HG02642 (cell line): ENCODE data around the gene NT5DC3.
"Not testable (repeated sequence)": the region's sequence is repeated elsewhere in the genome, so short reads cannot be mapped to it uniquely, and the experiment has no call there.

Experiments
- ATAC-seq: cut with Tn5 transposase; IDR thresholded peaks from one replicate; pipeline ENCODE4 v1.9.1; 2021; ENCODE audit warnings: mild to moderate bottlenecking; ENCODE audit not compliant: unreplicated experiment, poor library complexity

Gene NT5DC3

DNA sequence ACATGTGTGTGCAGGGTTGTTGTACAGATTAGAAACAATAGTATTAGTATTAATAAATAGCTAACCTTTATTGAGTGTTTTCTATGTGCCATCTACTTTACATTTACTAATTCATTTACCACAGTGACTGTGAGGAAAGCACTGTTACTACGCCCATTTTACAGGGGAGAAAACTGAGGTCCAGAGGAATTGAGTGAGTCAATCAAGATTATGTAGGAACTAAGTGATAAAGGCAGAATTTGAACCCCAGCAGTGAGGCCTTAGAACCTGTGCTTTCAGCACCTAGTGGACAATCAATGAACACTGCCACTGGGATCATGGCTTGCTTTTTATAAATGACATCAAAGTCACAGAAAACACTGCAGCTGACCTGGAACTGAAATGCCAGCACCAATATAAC lies 28.2 kb downstream of the NT5DC3 start:
- ATAC-seq, result no peak

DNA sequence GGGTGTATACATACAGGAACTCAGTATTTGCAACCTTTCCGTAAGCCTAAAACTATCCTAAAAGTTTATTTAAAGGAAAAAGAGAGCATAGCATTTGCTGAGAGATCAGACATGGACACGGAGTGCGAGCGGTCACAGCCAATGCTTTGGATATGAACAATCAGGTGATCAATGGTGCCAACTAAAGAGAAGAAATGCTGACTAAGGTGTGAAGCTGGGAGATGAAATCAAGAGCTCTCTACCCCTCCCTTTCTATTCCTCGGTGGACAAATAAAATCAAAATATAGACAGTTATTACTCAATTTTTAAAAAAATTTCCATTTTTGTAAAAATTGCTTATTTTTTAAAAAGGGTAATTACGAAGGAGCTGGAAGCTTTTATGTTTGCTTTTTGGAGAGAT lies 29.2 kb downstream of the NT5DC3 start:
- ATAC-seq, result no peak

GRCh38 chr12:103810111-103810510 lies 30.9 kb downstream of the NT5DC3 start:
- ATAC-seq, result no peak

- not testable (repeated sequence) for ATAC-seq
Observed at GRCh38 chr12:103809639-103810038, 31.4 kb downstream of the NT5DC3 start.

GRCh38 chr12:103809154-103809553 lies 31.9 kb downstream of the NT5DC3 start:
- no peak for ATAC-seq

DNA sequence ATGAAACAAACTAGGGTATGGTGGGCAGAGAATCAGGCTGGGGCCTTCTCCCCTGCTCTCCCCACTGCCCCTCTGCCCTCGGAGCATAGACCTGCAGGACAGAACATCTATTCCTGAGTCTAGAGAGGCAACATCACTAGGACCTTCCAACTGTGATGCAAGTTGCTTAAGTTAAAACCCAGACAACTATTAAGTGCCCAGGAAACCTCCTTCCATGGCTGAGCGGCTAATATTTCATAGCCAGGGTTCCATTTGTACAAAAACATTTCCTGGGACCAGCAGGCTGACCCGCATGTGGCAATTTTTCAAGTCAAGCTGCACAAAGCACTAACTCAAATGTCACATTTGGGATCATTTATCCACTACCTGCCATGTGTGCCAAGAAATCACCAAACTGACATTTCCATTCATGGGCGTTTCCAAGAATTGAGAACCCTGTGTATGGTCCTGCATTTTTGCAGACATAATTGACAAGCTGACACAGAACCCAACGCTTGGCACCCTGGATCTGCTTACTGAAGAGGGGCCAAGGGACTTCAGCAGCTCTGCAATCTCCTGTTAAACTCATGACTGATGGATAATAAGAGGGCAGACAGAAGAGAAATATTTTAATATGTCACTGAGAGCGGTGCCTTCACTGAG lies 32.7 kb downstream of the NT5DC3 start:
- ATAC-seq, result no peak

DNA sequence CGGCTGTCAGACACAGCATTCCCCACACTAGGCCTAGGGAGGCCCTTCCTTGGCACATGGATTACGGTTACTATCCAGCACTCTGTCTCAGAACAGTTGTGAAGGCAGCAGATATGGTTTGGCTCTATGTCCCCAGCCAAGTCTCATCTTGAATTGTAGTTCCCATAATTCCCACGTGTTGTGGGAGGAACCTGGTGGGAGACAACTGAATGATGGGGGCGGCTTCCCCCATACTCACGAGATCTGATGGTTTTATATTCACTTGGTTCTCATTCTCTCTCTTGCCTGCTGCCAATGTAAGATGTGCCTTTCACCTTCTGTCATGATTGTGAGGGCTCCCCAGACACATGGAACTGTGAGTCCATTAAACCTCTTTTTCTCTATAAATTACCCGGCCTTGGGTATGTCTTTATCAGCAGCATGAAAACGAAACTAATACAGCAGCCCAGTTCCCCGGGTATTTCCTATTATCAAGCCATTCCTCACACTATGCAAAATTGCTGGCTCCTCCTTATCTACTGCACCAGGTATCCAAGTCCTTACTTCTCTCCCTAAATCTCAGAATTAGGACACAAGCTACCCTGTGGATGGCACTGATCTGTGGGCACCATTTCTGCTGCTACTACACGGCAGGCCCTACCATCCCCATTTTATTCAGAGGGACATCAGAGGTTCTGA lies 33.3 kb downstream of the NT5DC3 start:
- ATAC-seq, result no peak

DNA sequence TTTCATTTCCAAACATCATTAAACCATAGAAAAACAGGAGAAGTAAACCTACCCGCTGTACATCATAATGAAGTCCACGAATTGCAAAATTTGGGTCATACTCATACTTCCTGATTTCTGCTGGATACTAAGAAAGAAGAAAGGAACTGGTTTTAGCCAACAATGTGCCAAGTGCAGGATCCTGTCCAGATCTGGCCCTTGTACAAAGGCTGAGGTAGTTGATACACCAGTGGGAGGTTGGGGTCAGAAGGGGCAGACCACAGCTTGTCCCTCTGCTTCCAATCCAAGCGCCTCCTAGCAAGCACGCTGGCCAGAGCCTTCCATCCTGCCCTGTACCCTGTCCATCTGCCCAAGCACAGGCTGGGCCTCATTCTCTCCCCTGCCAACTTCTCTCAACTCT lies 34.2 kb downstream of the NT5DC3 start:
- no peak for ATAC-seq

GRCh38 chr12:103805655-103806360 lies 35.2 kb downstream of the NT5DC3 start:
- ATAC-seq, result no peak

- ATAC-seq, result no peak
Observed at GRCh38 chr12:103803847-103804246, 37.2 kb downstream of the NT5DC3 start.

- no peak for ATAC-seq
Observed at GRCh38 chr12:103802586-103802886, 38.5 kb downstream of the NT5DC3 start.

DNA sequence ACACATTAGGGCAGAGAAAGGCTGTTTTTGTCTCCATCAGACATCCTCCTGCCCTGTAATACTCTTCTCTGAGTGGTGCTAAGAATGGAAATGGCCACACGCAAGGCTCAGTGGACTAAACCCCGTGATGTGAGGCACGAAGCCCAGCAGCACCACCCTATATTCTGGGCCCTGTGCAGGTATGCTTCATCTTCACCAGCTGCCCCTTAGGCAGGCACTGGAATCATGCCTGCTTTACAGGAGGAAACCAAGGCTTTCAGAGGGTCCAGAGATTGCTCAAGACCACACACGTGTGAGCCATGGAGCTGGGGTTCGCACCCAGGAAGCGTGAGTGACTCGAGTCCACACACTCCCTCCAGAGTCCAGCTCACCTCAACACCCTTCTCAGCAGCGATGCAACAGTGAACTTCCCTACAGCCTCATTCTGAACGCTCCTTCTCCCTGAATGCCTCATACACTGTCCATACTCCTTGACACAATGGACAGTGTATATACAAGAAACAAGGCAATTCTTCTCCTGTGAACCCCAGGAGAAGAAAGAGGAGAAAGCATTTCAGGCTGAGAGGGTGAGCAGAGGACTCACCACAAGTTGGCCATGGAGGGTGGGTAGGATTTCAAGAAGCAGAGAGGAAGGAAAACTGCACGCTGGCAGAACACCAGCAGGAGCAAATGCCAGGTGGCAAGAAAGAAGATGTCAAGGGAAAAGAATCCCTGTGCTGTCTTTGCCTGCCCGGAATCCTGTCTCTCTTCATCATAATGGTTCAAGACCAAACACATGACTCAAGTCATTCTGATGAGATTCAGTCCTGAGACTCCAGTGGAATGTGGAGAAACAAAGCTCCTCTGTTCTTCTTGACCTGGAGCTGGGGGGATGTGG lies 39.1 kb downstream of the NT5DC3 start:
- ATAC-seq, result no peak

DNA sequence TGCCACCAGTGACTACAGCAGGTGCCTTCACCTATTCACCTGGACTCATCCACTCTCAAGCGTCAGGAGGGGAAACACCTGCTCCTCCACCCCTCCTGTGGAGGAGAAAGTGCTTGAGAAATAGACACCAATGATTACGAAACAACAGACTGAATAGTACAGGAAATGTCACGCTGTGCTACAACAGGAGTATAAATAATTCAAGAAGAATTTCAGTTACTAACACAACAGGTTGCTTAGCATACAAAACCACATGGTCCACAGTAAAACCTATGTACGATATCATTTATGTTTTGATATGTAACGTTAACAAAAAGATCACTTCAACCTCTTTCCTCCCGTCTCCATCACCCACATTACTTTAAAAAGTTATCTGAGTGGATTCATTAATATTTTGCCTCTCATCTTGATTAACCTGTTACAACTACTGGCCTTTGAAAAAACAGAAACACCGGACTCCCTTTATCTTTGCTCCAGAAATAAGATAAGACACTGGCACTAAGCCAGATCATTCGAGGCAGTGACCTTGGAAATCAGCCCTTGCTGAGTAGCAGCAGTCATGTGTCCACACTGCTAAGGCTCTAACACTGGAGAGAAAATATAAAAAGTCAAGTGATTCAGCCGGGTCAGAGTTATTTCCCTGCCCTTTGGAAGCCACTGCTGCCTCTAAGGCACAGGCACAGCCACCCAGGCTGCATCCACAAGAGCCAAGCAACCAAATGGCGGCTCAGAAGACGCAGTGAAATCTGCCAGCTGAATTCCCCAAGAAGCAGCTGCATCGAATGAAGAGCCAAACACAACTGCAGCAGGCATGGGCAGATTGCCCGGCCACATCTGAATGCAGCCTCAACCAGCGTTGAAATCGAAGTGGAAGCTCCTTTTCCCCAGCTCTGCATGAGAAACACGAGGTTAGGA lies 40.9 kb downstream of the NT5DC3 start:
- no peak for ATAC-seq

GRCh38 chr12:103799504-103799856 lies 41.6 kb downstream of the NT5DC3 start:
- ATAC-seq, result no peak

DNA sequence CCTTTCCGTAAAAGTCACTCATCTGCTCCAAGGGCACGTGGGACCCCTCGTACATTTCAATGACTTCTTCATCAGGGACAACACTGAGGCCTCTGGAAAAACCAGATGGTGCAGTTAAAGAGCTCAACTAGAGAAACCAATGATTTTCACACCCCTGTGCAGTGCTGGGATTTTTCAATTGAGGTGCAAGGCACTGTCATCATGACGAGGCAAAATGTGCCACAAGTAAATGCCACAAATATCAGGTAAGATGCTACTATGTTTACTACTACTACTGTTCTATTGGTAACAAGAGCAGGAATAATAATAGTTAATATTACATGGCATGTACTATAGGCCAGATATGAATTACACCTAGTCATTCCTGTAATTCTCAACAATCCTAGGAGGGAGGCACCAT lies 42.4 kb downstream of the NT5DC3 start:
- no peak for ATAC-seq

DNA sequence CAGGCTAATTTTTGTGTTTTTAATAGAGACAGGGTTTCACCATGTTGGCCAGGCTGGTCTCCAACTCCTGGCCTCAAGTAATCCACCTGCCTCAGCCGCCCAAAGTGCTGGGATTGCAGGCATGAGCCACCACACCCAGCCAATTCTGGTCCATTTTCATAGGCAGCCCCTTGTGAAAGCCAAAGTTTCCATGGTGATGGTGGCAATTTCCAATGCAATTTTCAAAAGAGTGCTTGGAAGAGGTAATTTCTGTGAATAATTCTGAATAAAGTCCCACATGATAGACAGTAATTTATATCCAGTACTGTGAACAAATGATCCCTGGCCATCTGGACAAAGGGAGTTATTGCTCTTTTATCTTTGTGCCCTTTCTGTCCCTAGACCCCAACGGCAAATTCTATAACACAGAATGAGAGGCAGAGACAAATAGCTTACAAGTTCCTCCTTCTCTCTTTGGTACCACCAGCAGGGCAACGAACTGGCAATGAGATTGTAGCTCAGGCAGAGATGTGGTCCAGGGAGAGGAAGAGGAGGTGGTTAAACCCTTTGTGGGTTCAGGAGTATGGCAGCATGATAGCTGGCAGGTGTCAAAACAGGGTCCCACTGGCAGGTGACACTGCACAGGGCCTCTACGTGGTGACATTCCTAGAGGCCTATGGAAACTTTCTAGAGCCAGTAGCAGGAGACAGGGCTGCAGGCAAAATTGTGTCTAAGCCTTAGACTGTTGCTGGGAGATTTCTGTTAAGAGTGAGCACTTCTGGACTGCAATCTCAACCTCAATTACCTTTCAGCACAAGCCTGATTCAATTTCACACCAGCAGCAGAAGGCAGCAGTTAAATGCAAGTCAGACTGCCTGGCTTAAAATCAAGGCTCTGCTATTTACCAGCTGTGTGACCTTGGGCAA lies 46.5 kb downstream of the NT5DC3 start:
- no peak for ATAC-seq

DNA sequence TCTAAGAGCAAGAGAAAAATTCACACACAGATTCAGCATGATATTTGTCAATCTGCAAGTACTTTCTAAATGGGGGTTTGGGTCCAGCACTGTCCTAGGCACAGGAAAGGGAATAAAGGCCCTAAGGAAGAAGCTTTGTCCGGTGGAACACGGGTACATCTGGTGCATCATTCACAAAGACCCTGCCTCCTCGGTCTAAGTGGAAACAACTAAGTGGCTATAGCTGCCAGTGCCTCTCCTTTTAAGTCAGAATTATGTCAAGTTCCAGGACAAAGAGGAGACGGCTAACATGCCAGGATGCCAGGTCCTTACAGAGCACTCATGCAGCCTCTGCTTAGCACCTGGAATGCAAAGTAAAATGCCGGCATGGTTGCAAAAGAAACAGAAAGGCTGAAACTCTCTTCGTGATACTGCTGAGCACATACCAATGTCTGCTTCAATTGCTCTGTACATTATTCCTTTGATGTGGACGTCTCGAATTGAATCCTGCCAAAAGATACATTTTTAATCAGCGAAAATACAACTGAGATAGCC lies 47.5 kb downstream of the NT5DC3 start:
- ATAC-seq, result no peak

DNA sequence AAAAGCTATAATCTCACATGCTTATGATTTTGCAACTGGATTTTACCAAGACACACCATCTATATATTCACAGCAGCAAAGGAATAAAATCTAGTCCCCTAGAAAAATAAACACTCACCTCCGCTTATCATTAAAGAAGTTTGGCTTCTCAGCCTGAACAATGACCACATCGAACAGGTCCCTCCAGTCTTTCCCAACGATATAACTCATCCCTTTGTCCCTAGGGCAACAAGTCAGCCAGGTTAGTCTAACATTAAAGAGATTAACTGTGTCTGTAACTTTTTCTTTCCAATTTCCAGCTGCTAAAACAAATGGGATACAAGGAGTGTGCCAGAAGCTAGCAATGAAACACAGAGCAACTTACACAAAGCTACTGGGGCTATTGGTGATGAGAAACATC lies 48.0 kb downstream of the NT5DC3 start:
- ATAC-seq, result no peak
